H9 (cell line): ENCODE measurements around the gene TPSB2. TPM values are rescaled to one million over a fixed set of nuclear protein-coding genes. Genes with fewer than 3 reads are reported as not detected.

Experiments
- DNase-seq: peaks from one replicate; pipeline ENCODE4 v3.0.0-alpha.2; 2017
- H2AFZ ChIP-seq: one replicate; pipeline ENCODE4 v1.6.1; 2013; ENCODE audit warnings: mild to moderate bottlenecking, low read length, control low read depth, moderate library complexity
- H2AK5ac ChIP-seq: 2 replicates; pipeline ENCODE4 v1.6.1; 2013; ENCODE audit warnings: low read length, control low read depth, mixed read lengths; ENCODE audit not compliant: insufficient read length
- H2BK120ac ChIP-seq: one replicate; pipeline ENCODE4 v1.6.1; 2013; ENCODE audit warnings: low read depth, mild to moderate bottlenecking, low read length, control low read depth, inconsistent platforms; ENCODE audit not compliant: poor library complexity, severe bottlenecking
- H2BK12ac ChIP-seq: 2 replicates; pipeline ENCODE4 v1.6.1; 2013; ENCODE audit warnings: low read length, control low read depth, mixed read lengths, low read depth; ENCODE audit not compliant: insufficient read length
- H2BK15ac ChIP-seq: 2 replicates; pipeline ENCODE4 v1.6.1; 2013; ENCODE audit warnings: low read depth, low read length, control low read depth
- H2BK20ac ChIP-seq: one replicate; pipeline ENCODE4 v1.6.1; 2013; ENCODE audit warnings: low read depth, mild to moderate bottlenecking, low read length, control low read depth, inconsistent platforms; ENCODE audit not compliant: poor library complexity, severe bottlenecking
- H2BK5ac ChIP-seq: 2 replicates; pipeline ENCODE4 v1.6.1; 2013; ENCODE audit warnings: low read length, control low read depth, mixed read lengths; ENCODE audit not compliant: insufficient read length
- H3K14ac ChIP-seq: 2 replicates; pipeline ENCODE4 v1.6.1; 2013; ENCODE audit warnings: low read length, control low read depth; ENCODE audit not compliant: insufficient read depth
- H3K18ac ChIP-seq: 2 replicates; pipeline ENCODE4 v1.6.1; 2013; ENCODE audit warnings: low read depth, mild to moderate bottlenecking, mixed read lengths, low read length, control low read depth; ENCODE audit not compliant: insufficient read length
- H3K23ac ChIP-seq: 2 replicates; pipeline ENCODE4 v1.6.1; 2013; ENCODE audit warnings: low read length, control low read depth, mixed read lengths, low read depth; ENCODE audit not compliant: insufficient read length
- H3K23me2 ChIP-seq: 2 replicates; pipeline ENCODE4 v1.6.1; 2013; ENCODE audit warnings: low read depth, mild to moderate bottlenecking, mixed read lengths, low read length, control low read depth; ENCODE audit not compliant: insufficient read length, poor library complexity, severe bottlenecking
- H3K27ac ChIP-seq: 2 replicates; pipeline ENCODE4 v1.5.1; 2013; ENCODE audit warnings: low read length, control low read depth, mixed read lengths, low read depth; ENCODE audit not compliant: insufficient read length
- H3K27me3 ChIP-seq: 2 replicates; pipeline ENCODE4 v1.6.1; 2013; ENCODE audit warnings: low read length, control low read depth, inconsistent platforms; ENCODE audit not compliant: insufficient read depth
- H3K4ac ChIP-seq: 2 replicates; pipeline ENCODE4 v1.6.1; 2013; ENCODE audit warnings: low read depth, mild to moderate bottlenecking, control low read depth, inconsistent platforms, low read length, moderate library complexity
- H3K4me1 ChIP-seq: 2 replicates; pipeline ENCODE4 v1.6.1; 2013; ENCODE audit warnings: low read length, control low read depth, inconsistent platforms; ENCODE audit not compliant: insufficient read depth
- H3K4me2 ChIP-seq: 2 replicates; pipeline ENCODE4 v1.6.1; 2013; ENCODE audit warnings: low read length, control low read depth, mixed read lengths; ENCODE audit not compliant: insufficient read length, insufficient read depth
- H3K56ac ChIP-seq: 2 replicates; pipeline ENCODE4 v1.6.1; 2013; ENCODE audit warnings: low read depth, mild to moderate bottlenecking, mixed read lengths, low read length, control low read depth; ENCODE audit not compliant: insufficient read length
- H3K79me1 ChIP-seq: 2 replicates; pipeline ENCODE4 v1.6.1; 2013; ENCODE audit warnings: low read depth, mild to moderate bottlenecking, moderate library complexity, low read length, control low read depth, inconsistent platforms; ENCODE audit not compliant: insufficient read depth, poor library complexity, severe bottlenecking
- H3K79me2 ChIP-seq: 2 replicates; pipeline ENCODE4 v1.6.1; 2013; ENCODE audit warnings: low read length, control low read depth, inconsistent platforms; ENCODE audit not compliant: insufficient read depth
- H3K9ac ChIP-seq: 2 replicates; pipeline ENCODE4 v1.6.1; 2013; ENCODE audit warnings: low read length, control low read depth, mixed read lengths; ENCODE audit not compliant: insufficient read length; ENCODE audit errors: extremely low read depth
- H3K9me3 ChIP-seq: one replicate; pipeline ENCODE4 v1.6.1; 2013; ENCODE audit warnings: low read depth, low read length, inconsistent platforms; ENCODE audit not compliant: control insufficient read depth
- H3T11ph ChIP-seq: one replicate; pipeline ENCODE4 v1.6.1; 2013; ENCODE audit warnings: mild to moderate bottlenecking, low read length, control low read depth, inconsistent platforms
- H4K20me1 ChIP-seq: one replicate; pipeline ENCODE4 v1.6.1; 2013; ENCODE audit not compliant: control insufficient read depth, insufficient read length, insufficient read depth
- H4K5ac ChIP-seq: 2 replicates; pipeline ENCODE4 v1.6.1; 2013; ENCODE audit warnings: low read depth, mild to moderate bottlenecking, mixed read lengths, low read length, control low read depth; ENCODE audit not compliant: insufficient read length
- H4K8ac ChIP-seq: replicated peaks from 2 replicates; pipeline ENCODE4 v1.6.1; 2013; ENCODE audit warnings: low read length, control low read depth, mixed read lengths, low read depth; ENCODE audit not compliant: insufficient read length
- H4K91ac ChIP-seq: 2 replicates; pipeline ENCODE4 v1.6.1; 2013; ENCODE audit warnings: low read depth, mild to moderate bottlenecking, moderate library complexity, mixed read lengths, low read length, control low read depth; ENCODE audit not compliant: insufficient read length
- H3K27ac Mint-ChIP-seq, 3 experiments: 2 replicates in 2 of 3; 3 replicates in 1 of 3; pipeline ENCODE4 v1.8.0; 2020 to 2021; ENCODE audit warnings: mixed read lengths in 3 of 3, mild to moderate bottlenecking in 1 of 3, moderate library complexity in 1 of 3
- H3K27me3 Mint-ChIP-seq: 2 replicates; pipeline ENCODE4 v1.8.0; 2021; ENCODE audit warnings: low read depth, mild to moderate bottlenecking, moderate library complexity, mixed read lengths
- H3K36me3 Mint-ChIP-seq, 3 experiments: 2 replicates in 2 of 3; 3 replicates in 1 of 3; pipeline ENCODE4 v1.8.0; 2020 to 2021; ENCODE audit warnings: low read depth in 3 of 3, mixed read lengths in 3 of 3; ENCODE audit not compliant: insufficient read depth in 1 of 3
- H3K4me1 Mint-ChIP-seq, 2 experiments: 2 replicates each; pipeline ENCODE4 v1.8.0; 2020; ENCODE audit warnings: mixed read lengths in 2 of 2
- H3K4me3 Mint-ChIP-seq, 2 experiments: 2 replicates in 1 of 2; 3 replicates in 1 of 2; pipeline ENCODE4 v1.8.0; 2020 to 2021; ENCODE audit warnings: mild to moderate bottlenecking in 2 of 2, mixed read lengths in 2 of 2, moderate library complexity in 1 of 2
- H3K9me3 Mint-ChIP-seq, 2 experiments: 2 replicates in 1 of 2; 3 replicates in 1 of 2; pipeline ENCODE4 v1.8.0; 2020; ENCODE audit warnings: mild to moderate bottlenecking in 2 of 2, mixed read lengths in 2 of 2, moderate library complexity in 1 of 2
- CTCF ChIP-seq: fragments of 200-600 bp; sonication (generic); conservative IDR thresholded peaks from 3 replicates; pipeline ENCODE4 v1.8.0; 2021; ENCODE audit warnings: antibody characterized with exemption, mild to moderate bottlenecking
- WGBS: extraction: QIAGEN DNeasy Blood & Tissue Kit; methylation state at CpG from one replicate; pipeline ENCODE4 v1.1.7; 2013; ENCODE audit warnings: missing lambda C conversion rate, low lambda C conversion rate, mixed read lengths; ENCODE audit not compliant: insufficient read length; ENCODE audit errors: extremely low coverage; 5-methylcytosine and 5-hydroxymethylcytosine counted together
- total RNA-seq: library from RNA; stranded (reverse); gene quantifications from 2 replicates; pipeline ENCODE4 v1.2.1, GENCODE V29; 2021

The TPSB2 gene
- total RNA-seq, 1 experiment from 2014 or later, result not detected

- no peak overlapping the region for H3K9ac ChIP-seq
- H3K27ac ChIP-seq, result no peak overlapping the region
- H4K8ac ChIP-seq, result no peak overlapping the region
- H3K4me3 Mint-ChIP-seq, result no peak overlapping the region
- H4K91ac ChIP-seq, result no peak overlapping the region
- H2BK20ac ChIP-seq, result no peak overlapping the region
- no peak overlapping the region for H2BK12ac ChIP-seq
- no peaks in the 10 kb centered on the region for H3K79me1 ChIP-seq
- H3K9me3 ChIP-seq, result no peaks in the 10 kb centered on the region
- H3K4me2 ChIP-seq, result no peak overlapping the region
- no peak overlapping the region for H3K18ac ChIP-seq
- no peak overlapping the region for H4K5ac ChIP-seq
- no peak overlapping the region for H3K14ac ChIP-seq
- TF ChIP-seq CTCF, result no peak
- H3K4me1 Mint-ChIP-seq, result peaks cover 0 to 11% of the 10 kb centered on the region in 2 experiments; a peak in 3 of 4 replicates
- no peaks in the 10 kb centered on the region for H3K27me3 ChIP-seq
- no CpG with 5 or more reads among the region's 12 CpGs for WGBS
- no peak overlapping the region for H2AK5ac ChIP-seq
- H2BK15ac ChIP-seq, result no peak overlapping the region
- no peak overlapping the region for H3K23ac ChIP-seq
- no peaks in the 10 kb centered on the region for H3K9me3 Mint-ChIP-seq
- H2BK5ac ChIP-seq, result no peak overlapping the region
- H4K20me1 ChIP-seq, result no peaks in the 10 kb centered on the region
- H3K79me2 ChIP-seq, result no peaks in the 10 kb centered on the region
- no peak overlapping the region for H2AFZ ChIP-seq
- H3K36me3 Mint-ChIP-seq, result no peaks in the 10 kb centered on the region
- H3K56ac ChIP-seq, result no peak overlapping the region
- no peak overlapping the region for H3T11ph ChIP-seq
- H3K4me1 ChIP-seq, result no peaks in the 10 kb centered on the region
- DNase-seq, result no peak
- H3K27ac Mint-ChIP-seq, result no peak overlapping the region
- H3K4ac ChIP-seq, result no peak overlapping the region
- H3K23me2 ChIP-seq, result no peaks in the 10 kb centered on the region
- H3K27me3 Mint-ChIP-seq, result peaks cover 32% of the 10 kb centered on the region
- no peak overlapping the region for H2BK120ac ChIP-seq
Measured at GRCh38 chr16:1258225-1258600, 28.2 kb upstream of the TPSB2 start.
